Measurements from ENCODE around the gene ATP8B2. TPM values are rescaled to one million over a fixed set of nuclear protein-coding genes. Genes with fewer than 3 reads are reported as not detected.

Gene ATP8B2
- 32.5 and 33.7 TPM in 2 replicates for total RNA-seq (2013; cell fraction: nucleolus; rRNA removed)
- 51.1 and 61.8 TPM in 2 replicates for total RNA-seq (2014; rRNA removed)
- 20.1 and 21.2 TPM in 2 replicates for total RNA-seq (2014; rRNA removed; fragmentation: Illumina TruSeq; extraction: Trizol)
- total RNA-seq (2021) = 37.1 and 39.7 TPM in 2 replicates
- 5.0 TPM for polyA plus RNA-seq (2011; ENCODE audit: low read depth)
- polyA plus RNA-seq (2011; rRNA removed) = 4.5 and 6.1 TPM in 2 replicates
- 11.0 TPM in 2 replicates for polyA plus RNA-seq (2011; cell fraction: cytosol; rRNA removed)
- 20.0 and 24.3 TPM in 2 replicates for polyA plus RNA-seq (2011; cell fraction: nucleus; rRNA removed)
- 6.5 and 8.2 TPM in 2 replicates for polyA plus RNA-seq (2012)
- 15.2 and 20.2 TPM in 2 replicates for polyA plus RNA-seq (2014; fragmentation: Illumina TruSeq; extraction: Trizol)
- under 1 TPM; 0.44 to 0.82 TPM for polyA plus RNA-seq (2014; fragmentation: Nextera tagmentation; extraction: Ambion mirVana)
- polyA plus RNA-seq (2014; rRNA removed) = 38.8 and 51.7 TPM in 2 replicates
- polyA plus RNA-seq (2016; fragmentation: Nextera tagmentation; extraction: Ambion mirVana) = 1 to 10 TPM; 7.8 to 9.7 TPM
- 10.5 and 11.7 TPM in 2 replicates for polyA minus RNA-seq (2011; rRNA and poly(A)+ RNA removed)
- polyA minus RNA-seq (2011; cell fraction: cytosol; rRNA and poly(A)+ RNA removed) = 3.6 and 4.0 TPM in 2 replicates
- 7.0 and 10.1 TPM in 2 replicates for polyA minus RNA-seq (2011; cell fraction: nucleus; rRNA and poly(A)+ RNA removed)
- Bru-seq, nascent RNA = percentile 54 among the genes with signal in this experiment
- percentile 74 among the genes with signal in this experiment for BruChase-seq, experiment 1, labeled RNA remaining after a 6-hour chase
- BruChase-seq, experiment 2, labeled RNA remaining after a 2-hour chase = percentile 70 among the genes with signal in this experiment
- long read RNA-seq, experiment 1 = 0 reads
- long read RNA-seq, experiment 2 = 0 reads

GRCh38 chr1:154324669-154325582 is at the start of gene ATP8B2:
Gene ATP8B2, plus strand, starts transcription at chr1:154325525. Its CDS starts 2,617 bp downstream, at chr1:154328142.
- in situ Hi-C loops (cut with MboI) (no loop called here), intact Hi-C loops (cut with micrococcal nuclease; ENCODE audit: unreplicated experiment) (loop anchor here (5.0 kb wide), 1 partner anchor 117 kb away; no protein-coding TSS in a partner anchor)
- Histone ChIP-seq H3K9me3 (replicated peaks; ENCODE audit: control insufficient read depth, insufficient read depth, low read length) (no peaks in the 10 kb centered on the region), H3K9ac (ENCODE audit: control insufficient read depth, insufficient read depth, low read length) (peak within 1 kb of the TSS; percentile 68), H3K4me3 (peak within 1 kb of the TSS; percentile 91), H3K27ac (ENCODE audit: control insufficient read depth, insufficient read depth) (peak within 1 kb of the TSS; percentile 42), H2AFZ (ENCODE audit: control insufficient read depth, low read depth, low read length) (peak within 1 kb of the TSS; percentile 92), H3K27me3 (replicated peaks in 1 of 2; ENCODE audit: control insufficient read depth in 2 of 2, insufficient read depth in 2 of 2, low read length in 1 of 2) (no peaks in the 10 kb centered on the region), H3K79me2 (ENCODE audit: control insufficient read depth, insufficient read depth, low read length) (peaks cover 4% of the 10 kb centered on the region), H4K20me1 (ENCODE audit: control insufficient read depth, insufficient read depth) (no peaks in the 10 kb centered on the region), H3K4me2 (ENCODE audit: control insufficient read depth, insufficient read depth) (peak within 1 kb of the TSS; percentile 98), H3K4me1 (ENCODE audit: control insufficient read depth, insufficient read depth, low read length) (peaks cover 23% of the 10 kb centered on the region), H3K36me3 (ENCODE audit: control insufficient read depth in 2 of 2, insufficient read depth in 2 of 2, low read length in 1 of 2) (no peaks in the 10 kb centered on the region)
- ChIA-PET SMC1A (ENCODE audit: uncharacterized antibody, unreplicated experiment) (interaction anchor here (1.1 to 4.2 kb wide), 2 partner anchors 10 to 11 kb away, joined by 4 to 39 read pairs; no protein-coding TSS in a partner anchor), RAD21 (ENCODE audit: unreplicated experiment) (interaction anchor here (1.0 to 3.8 kb wide), 5 partner anchors 10 to 157 kb away, joined by 3 to 43 read pairs (median 5); no protein-coding TSS in a partner anchor), POLR2A (interaction anchor here (0.6 to 1.4 kb wide), 2 partner anchors 10 to 65 kb away, joined by 3 to 5 read pairs; no protein-coding TSS in a partner anchor), CTCF (interaction anchor here (0.9 to 6.7 kb wide), 13 partner anchors 10 to 222 kb away, joined by 3 to 104 read pairs (median 4); no protein-coding TSS in a partner anchor)
- BruUV-seq (replicated peaks) = no TSS peak
- 1% methylated on average over 33 of the region's 56 CpGs for WGBS (ENCODE audit: insufficient coverage, insufficient replicate concordance, low lambda C conversion rate, missing lambda C conversion rate)
- peak; percentile 66 for FAIRE-seq
- peak; percentile 74 for ATAC-seq
- DNase-seq (ENCODE audit: low read depth, low spot score) = no peak
- TF ChIP-seq BCLAF1 (IDR thresholded peaks at IDR 0.05) = no peak
- TF ChIP-seq CREM (IDR thresholded peaks at IDR 0.05; ENCODE audit: low read depth) = peak; percentile 49; the same call in 1 of the 2 replicates
- no peak for TF ChIP-seq SP1 (IDR thresholded peaks at IDR 0.05; ENCODE audit: low read depth, low read length)
- TF ChIP-seq SRF (IDR thresholded peaks at IDR 0.05; ENCODE audit: low read depth in 2 of 2, low read length in 2 of 2) = no peak
- TF ChIP-seq ATF2 (IDR thresholded peaks at IDR 0.05; ENCODE audit: low read length) = no peak
- TF ChIP-seq RB1 (IDR thresholded peaks at IDR 0.05; ENCODE audit: borderline replicate concordance) = 0 out of 2 replicates have a peak, but pooled peaks have one; percentile 37
- TF ChIP-seq ZBTB11 (CRISPR knock-in tag; IDR thresholded peaks at IDR 0.05) = no peak
- TF ChIP-seq TAF1 (IDR thresholded peaks at IDR 0.05; ENCODE audit: borderline replicate concordance, low read depth, low read length) = no peak
- TF ChIP-seq TBL1XR1 (IDR thresholded peaks at IDR 0.05; ENCODE audit: low read depth, low read length) = no peak
- no peak for TF ChIP-seq EZH2 (IDR thresholded peaks at IDR 0.05; ENCODE audit: borderline replicate concordance, control insufficient read depth, low read depth, low read length)
